Kidney tubule cell (primary cell): ENCODE measurements around the gene ERLEC1.
"Not testable (repeated sequence)": the region's sequence is repeated elsewhere in the genome, so short reads cannot be mapped to it uniquely, and the experiment has no call there.

Source experiments
- DNase-seq: peaks from one replicate; pipeline ENCODE4 v3.0.0-alpha.2; 2018; ENCODE audit warnings: low spot score

ERLEC1 gene

GRCh38 chr2:53782676-53783075 is 4.2 kb upstream of the ERLEC1 start:
- no peak for DNase-seq

DNA sequence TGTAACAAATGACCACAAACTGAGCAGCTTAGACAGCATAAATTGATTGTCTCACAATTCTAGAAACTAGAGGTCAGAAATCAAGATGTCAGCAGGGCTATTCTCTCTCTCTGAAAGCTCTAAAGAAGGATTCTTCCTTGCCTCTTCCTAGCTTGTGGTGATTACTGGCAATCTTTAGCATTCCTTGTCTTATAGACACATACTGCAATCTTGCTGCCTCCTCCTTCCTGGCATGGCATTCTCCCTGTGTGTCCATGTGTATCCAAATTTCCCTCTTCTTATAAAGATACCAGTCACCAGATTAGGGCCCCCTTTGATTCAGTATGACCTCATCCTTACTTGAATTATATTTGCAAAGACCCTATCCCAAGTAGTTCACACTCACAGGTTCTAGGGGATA is 2.4 kb upstream of the ERLEC1 start:
- peak; percentile 54 for DNase-seq

DNA sequence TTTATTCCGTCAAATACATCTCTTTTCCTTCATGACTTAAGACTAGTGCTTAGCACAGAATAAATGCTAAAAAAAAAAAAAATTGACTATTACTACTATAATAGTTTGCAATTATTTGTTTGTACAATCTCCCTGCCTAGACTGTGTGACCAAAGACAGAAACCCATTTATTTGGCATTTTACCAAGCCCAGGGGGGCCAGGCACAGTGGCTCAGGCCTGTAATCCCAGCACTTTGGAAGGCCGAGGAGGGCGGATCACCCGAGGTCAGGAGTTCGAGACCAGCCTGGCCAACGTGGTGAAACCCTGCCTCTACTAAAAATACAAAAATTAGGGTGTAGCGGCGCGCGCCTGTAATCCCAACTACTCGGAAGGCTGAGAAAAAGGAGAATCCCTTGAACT is 1.5 kb upstream of the ERLEC1 start:
- peak; percentile 20 for DNase-seq

DNA sequence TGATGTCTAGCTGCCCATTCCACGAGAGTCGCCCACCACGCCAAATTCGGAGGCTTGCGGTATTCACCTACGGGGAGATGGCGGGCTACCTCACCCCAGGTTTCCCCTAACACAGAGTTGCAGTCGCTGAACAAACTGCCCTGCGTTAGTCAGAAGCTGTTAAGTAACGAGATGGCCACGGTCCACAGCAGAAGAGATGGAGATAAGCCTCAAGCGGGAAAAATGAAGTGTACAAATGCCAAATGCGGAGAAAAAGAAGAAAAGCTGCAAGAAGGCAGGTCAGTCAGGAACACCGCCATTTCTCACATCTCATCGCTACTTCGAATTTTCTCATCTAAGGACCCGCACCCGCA is 516 bp upstream of the ERLEC1 start:
- peak; percentile 54 for DNase-seq

DNA sequence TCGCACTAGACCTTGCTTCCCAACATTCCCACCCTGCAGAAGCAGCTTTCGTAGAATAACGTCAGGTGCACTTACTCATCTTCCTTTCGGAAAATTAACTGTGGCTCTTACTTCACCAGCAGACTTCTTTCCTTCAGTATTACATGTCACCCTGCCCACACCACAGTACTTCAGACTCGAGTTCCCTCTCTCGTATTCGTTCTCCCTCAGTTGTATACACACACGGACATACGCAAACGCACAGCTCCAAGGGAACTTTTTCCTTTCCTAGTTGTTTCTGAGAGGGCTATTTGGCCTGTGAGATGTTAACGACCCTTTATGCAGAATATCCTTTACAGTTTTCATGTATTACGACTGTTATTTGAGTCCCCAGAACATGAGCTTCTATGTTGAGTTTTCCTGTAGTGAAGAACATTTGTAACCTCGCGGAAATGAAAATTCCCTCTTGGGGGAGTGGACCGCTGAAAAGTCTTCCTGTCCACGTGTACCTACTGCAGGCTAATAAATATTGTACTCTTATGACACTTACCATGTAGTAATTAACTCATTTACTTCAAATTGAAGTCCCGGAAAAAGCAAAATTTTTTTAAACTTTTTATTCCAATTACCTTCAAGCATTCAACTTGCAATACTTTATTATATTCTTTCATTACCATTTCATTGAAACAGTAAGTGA is 908 bp downstream of the ERLEC1 start:
- peak; percentile 30 for DNase-seq

GRCh38 chr2:53793261-53793660 is 6.4 kb downstream of the ERLEC1 start:
- no peak for DNase-seq

DNA sequence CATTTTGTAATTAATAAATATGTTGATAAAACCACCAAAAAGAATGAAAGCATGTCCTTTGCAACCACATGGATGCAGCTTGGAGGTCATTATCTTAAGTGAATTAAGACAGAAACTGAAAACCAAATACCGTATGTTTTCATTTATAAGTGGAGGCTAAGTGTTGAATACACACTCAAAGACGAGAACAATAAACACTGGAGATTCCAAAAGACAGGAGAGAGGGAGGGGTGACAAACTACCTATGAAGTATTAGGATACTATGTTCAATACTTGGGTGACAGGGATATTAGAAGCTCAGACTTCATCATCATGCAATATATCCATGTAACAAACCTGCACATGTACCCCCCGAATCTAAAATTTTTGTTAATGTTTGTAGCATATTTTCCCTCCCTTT is 7.0 kb downstream of the ERLEC1 start:
- DNase-seq: no peak

- DNase-seq: no peak
These were observed 14.7 kb downstream of the ERLEC1 start for GRCh38 chr2:53801547-53801946.

DNA sequence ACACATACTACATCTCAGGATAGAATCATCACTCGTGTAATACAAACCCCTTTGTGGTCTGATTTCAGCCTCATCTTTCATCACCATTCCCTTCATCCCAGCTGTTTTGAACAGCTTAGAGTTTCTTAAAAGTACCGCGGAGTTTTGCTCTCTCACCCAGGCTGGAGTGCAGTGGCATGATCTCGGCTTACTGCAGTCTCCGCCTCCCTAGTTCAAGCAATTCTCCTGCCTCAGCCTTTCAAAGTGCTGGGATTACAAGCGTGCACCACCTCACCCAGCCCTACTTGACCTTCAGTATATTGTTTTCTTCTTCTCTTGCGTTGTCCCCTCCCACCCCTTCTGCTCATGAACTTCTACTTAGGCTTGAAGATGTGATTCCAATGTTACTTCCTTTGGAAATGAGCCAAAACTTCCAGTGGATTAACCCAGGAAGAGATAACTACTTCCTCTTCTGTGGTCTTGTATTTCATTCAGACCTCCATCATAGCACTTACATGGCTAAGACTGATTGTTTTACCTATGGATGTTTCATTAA is 15.8 kb downstream of the ERLEC1 start:
- no peak for DNase-seq

DNA sequence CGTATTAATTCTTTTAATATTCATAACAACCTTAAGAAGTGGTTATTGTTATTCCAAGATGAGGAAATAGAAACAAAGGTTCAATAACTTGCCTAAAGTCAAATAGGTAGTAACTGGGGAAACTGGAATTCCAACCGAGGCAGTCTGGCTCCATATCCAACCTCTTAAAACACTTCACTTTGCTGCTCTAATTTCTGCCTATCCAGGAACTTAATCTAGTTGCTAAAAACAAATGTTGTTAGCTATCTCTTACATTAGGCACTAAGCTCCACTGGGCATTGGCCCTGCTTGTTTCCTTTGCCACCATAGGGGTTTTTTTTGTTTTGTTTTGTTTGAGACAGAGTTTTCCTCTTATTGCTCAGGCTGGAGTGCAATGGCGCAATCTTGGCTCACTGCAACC is 24.8 kb downstream of the ERLEC1 start:
- DNase-seq: no peak

DNA sequence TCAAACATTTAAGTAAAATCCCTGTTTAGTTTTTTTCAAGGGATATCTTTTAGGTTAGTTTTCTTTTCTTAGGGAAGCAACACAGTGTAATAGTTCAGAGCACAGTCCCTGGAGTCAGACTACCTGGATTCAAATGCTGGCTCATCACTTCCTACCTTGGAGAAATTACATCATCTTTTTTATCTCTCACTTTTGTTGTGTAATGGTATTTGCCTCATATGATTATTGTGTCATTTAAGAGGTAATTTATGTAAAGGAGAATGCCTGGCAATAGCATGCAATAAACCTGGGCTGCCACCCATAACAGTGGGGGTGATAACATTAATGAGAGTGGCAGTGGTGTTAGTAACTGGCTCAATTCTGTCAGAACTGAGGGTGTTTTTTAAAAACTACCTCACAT is 26.3 kb downstream of the ERLEC1 start:
- DNase-seq: no peak

DNA sequence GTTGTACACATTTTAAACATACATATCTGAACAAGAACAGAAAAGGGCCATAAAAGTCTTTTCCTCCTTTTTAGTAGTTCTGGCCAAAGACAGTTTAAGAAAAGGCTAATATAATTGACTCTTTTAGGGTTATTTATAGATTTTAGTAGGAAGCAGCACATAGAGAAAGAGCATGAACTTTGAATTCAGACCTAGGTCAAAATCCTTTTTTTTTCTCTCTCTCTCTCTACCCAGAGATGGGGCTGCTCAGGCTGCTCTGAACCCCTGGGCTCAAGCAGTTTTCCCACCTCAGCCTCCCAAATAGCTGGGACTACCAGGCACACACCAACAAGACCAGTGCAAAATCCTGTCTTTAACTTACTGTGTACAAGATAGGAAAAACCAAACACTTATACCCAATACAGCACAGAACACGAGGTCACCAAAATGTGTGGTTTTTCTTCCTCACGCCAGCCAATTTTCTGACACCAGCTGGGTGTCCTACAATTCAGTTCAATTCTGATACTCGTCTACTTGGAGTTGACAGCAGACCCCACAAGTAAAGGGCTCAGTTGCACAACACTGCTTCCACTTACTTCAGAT is 32.1 kb downstream of the ERLEC1 start:
- DNase-seq: no peak

- no peak for DNase-seq
These were observed 32.8 kb downstream of the ERLEC1 start for GRCh38 chr2:53819634-53820033.

DNA sequence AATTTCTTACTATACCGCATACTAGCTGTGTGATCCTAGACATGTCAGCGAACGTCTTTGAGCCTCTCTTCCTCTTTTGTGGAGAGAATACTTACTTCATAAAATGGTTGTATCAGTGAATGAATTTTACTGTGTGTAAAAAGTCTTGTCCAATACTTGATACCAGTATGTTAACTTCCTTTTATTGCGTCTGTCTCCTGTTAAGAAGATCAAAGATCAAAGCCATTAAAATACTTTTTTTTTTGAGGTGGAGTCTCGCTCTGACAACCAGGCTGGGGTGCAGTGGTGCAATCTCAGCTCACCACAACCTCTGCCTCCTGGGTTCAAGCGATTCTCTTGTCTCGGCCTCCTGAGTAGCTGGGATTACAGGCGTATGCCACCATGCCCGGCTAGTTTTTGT is 33.2 kb downstream of the ERLEC1 start:
- DNase-seq: no peak

- DNase-seq: peak; percentile 35
These were observed 33.9 kb downstream of the ERLEC1 start for GRCh38 chr2:53820711-53821110.

GRCh38 chr2:53821810-53822209 is 35.0 kb downstream of the ERLEC1 start:
- no peak for DNase-seq

- DNase-seq: not testable (repeated sequence)
These were observed 36.8 kb downstream of the ERLEC1 start for GRCh38 chr2:53823639-53824038.

- DNase-seq: no peak
These were observed 39.2 kb downstream of the ERLEC1 start for GRCh38 chr2:53826030-53826410.

GRCh38 chr2:53826587-53827397 is 39.9 kb downstream of the ERLEC1 start:
- DNase-seq: no peak

- DNase-seq: no peak
These were observed 40.7 kb downstream of the ERLEC1 start for GRCh38 chr2:53827398-53828175.

GRCh38 chr2:53828331-53828730 is 41.5 kb downstream of the ERLEC1 start:
- DNase-seq: no peak

GRCh38 chr2:53829273-53829979 is 42.6 kb downstream of the ERLEC1 start:
- DNase-seq: no peak
